Neural progenitor cell (in vitro differentiated cells): ENCODE data around the gene DISP1. TPM values are rescaled to one million over a fixed set of nuclear protein-coding genes. Genes with fewer than 3 reads are reported as not detected.

Experiments
- DNase-seq: peaks from one replicate; pipeline ENCODE4 v3.0.0-alpha.2; 2016; ENCODE audit warnings: low spot score
- H2AFZ ChIP-seq: fragments of 200-600 bp; sonication (generic); replicated peaks from 2 replicates; pipeline ENCODE4 v1.6.1; 2016; ENCODE audit warnings: antibody characterized with exemption
- H3F3A ChIP-seq: fragments of 200-600 bp; sonication (generic); 2 replicates; pipeline ENCODE4 v1.6.1; 2016; ENCODE audit warnings: antibody characterized with exemption, low read depth
- H3K27ac ChIP-seq: fragments of 200-600 bp; sonication (generic); 2 replicates; pipeline ENCODE4 v1.5.1; 2016; ENCODE audit warnings: mild to moderate bottlenecking
- H3K27me3 ChIP-seq: fragments of 200-600 bp; sonication (generic); 2 replicates; pipeline ENCODE4 v1.6.1; 2016; ENCODE audit warnings: mild to moderate bottlenecking, moderate library complexity
- H3K36me3 ChIP-seq: fragments of 200-600 bp; sonication (generic); 2 replicates; pipeline ENCODE4 v1.5.1; 2016
- H3K4me1 ChIP-seq: fragments of 200-600 bp; sonication (generic); 2 replicates; pipeline ENCODE4 v1.6.1; 2016; ENCODE audit warnings: mixed run types
- H3K4me2 ChIP-seq: fragments of 200-600 bp; sonication (generic); 2 replicates; pipeline ENCODE4 v1.6.1; 2016
- H3K4me3 ChIP-seq: fragments of 200-600 bp; sonication (generic); 2 replicates; pipeline ENCODE4 v1.5.1; 2016
- H3K79me2 ChIP-seq: fragments of 200-600 bp; sonication (generic); 2 replicates; pipeline ENCODE4 v1.6.1; 2016; ENCODE audit warnings: low read depth
- H3K9ac ChIP-seq: fragments of 200-600 bp; sonication (generic); 2 replicates; pipeline ENCODE4 v1.6.1; 2016
- H3K9me3 ChIP-seq: fragments of 200-600 bp; sonication (generic); 2 replicates; pipeline ENCODE4 v1.5.1; 2016; ENCODE audit warnings: low read depth
- H4K20me1 ChIP-seq: fragments of 200-600 bp; sonication (generic); 2 replicates; pipeline ENCODE4 v1.6.1; 2016; ENCODE audit warnings: low read depth
- H3K27ac Mint-ChIP-seq: 3 replicates; pipeline ENCODE4 v1.8.0; 2021; ENCODE audit warnings: mixed read lengths
- H3K27me3 Mint-ChIP-seq: 2 replicates; pipeline ENCODE4 v1.8.0; 2022; ENCODE audit warnings: low read depth, mild to moderate bottlenecking, inconsistent platforms, moderate library complexity, mixed read lengths; ENCODE audit not compliant: insufficient read depth
- H3K36me3 Mint-ChIP-seq: 3 replicates; pipeline ENCODE4 v1.8.0; 2021; ENCODE audit warnings: mixed read lengths
- H3K4me1 Mint-ChIP-seq: 3 replicates; pipeline ENCODE4 v1.8.0; 2021; ENCODE audit warnings: mixed read lengths
- H3K4me3 Mint-ChIP-seq: 3 replicates; pipeline ENCODE4 v1.8.0; 2021; ENCODE audit warnings: mild to moderate bottlenecking, moderate library complexity, mixed read lengths
- H3K9me3 Mint-ChIP-seq: 3 replicates; pipeline ENCODE4 v1.8.0; 2020; ENCODE audit warnings: mixed read lengths
- CTCF ChIP-seq: fragments of 200-600 bp; sonication (generic); IDR thresholded peaks from 2 replicates; pipeline ENCODE4 v1.5.1; 2017; ENCODE audit warnings: antibody characterized with exemption, mild to moderate bottlenecking
- EZH2 ChIP-seq: fragments of 200-600 bp; sonication (generic); IDR thresholded peaks from 2 replicates; pipeline ENCODE4 v1.6.1; 2017; ENCODE audit warnings: antibody characterized with exemption, mild to moderate bottlenecking, moderate library complexity
- EZH2phosphoT487 ChIP-seq: fragments of 200-600 bp; sonication (generic); IDR thresholded peaks from 2 replicates; pipeline ENCODE4 v1.6.1; 2017; ENCODE audit warnings: antibody characterized with exemption
- total RNA-seq: library from RNA; depleted of rRNA; stranded (reverse); fragments of >200 nt; gene quantifications from 2 replicates; pipeline ENCODE4 v1.2.3, GENCODE V29; 2015; ENCODE audit warnings: low replicate concordance

Gene DISP1
- total RNA-seq, 1 donor from 2014 or later: 6.5 TPM

GRCh38 chr1:222829868-222830267, 15.0 kb downstream of the DISP1 start:
- no peak overlapping the region for H2AFZ ChIP-seq
- peaks cover 23% of the 10 kb centered on the region for H3K79me2 ChIP-seq
- no peaks in the 10 kb centered on the region for H3K36me3 ChIP-seq
- H3K9me3 ChIP-seq: no peaks in the 10 kb centered on the region
- H3K4me1 ChIP-seq: peaks cover under 1% of the 10 kb centered on the region
- Mint-ChIP-seq H3K27me3 (peaks cover 2% of the 10 kb centered on the region), H3K9me3 (no peaks in the 10 kb centered on the region), H3K27ac (no peak overlapping the region), H3K4me3 (no peak overlapping the region), H3K4me1 (peaks cover 12% of the 10 kb centered on the region), H3K36me3 (peaks cover under 1% of the 10 kb centered on the region)
- TF ChIP-seq EZH2 (no peak), CTCF (no peak), EZH2phosphoT487 (no peak)
- H4K20me1 ChIP-seq: no peaks in the 10 kb centered on the region
- DNase-seq: no peak
- H3K27ac ChIP-seq: no peak overlapping the region
- no peak overlapping the region for H3K9ac ChIP-seq
- H3K4me2 ChIP-seq: no peak overlapping the region
- H3K27me3 ChIP-seq: no peaks in the 10 kb centered on the region
- H3K4me3 ChIP-seq: no peak overlapping the region
- H3F3A ChIP-seq: no peaks in the 10 kb centered on the region

GRCh38 chr1:222833356-222833876, 18.6 kb downstream of the DISP1 start:
- no peaks in the 10 kb centered on the region for H3K4me1 ChIP-seq
- H3F3A ChIP-seq: no peaks in the 10 kb centered on the region
- no peaks in the 10 kb centered on the region for H3K27me3 ChIP-seq
- H3K4me2 ChIP-seq: no peak overlapping the region
- Mint-ChIP-seq H3K27ac (no peak overlapping the region), H3K27me3 (peaks cover 2% of the 10 kb centered on the region), H3K9me3 (no peaks in the 10 kb centered on the region), H3K36me3 (peaks cover 2% of the 10 kb centered on the region), H3K4me3 (no peak overlapping the region), H3K4me1 (peaks cover 7% of the 10 kb centered on the region)
- no peaks in the 10 kb centered on the region for H4K20me1 ChIP-seq
- no peak overlapping the region for H3K27ac ChIP-seq
- H3K79me2 ChIP-seq: peaks cover 19% of the 10 kb centered on the region
- no peaks in the 10 kb centered on the region for H3K9me3 ChIP-seq
- DNase-seq: no peak
- no peak overlapping the region for H3K9ac ChIP-seq
- TF ChIP-seq EZH2phosphoT487 (no peak), EZH2 (no peak), CTCF (no peak)
- no peaks in the 10 kb centered on the region for H3K36me3 ChIP-seq
- no peak overlapping the region for H2AFZ ChIP-seq
- no peak overlapping the region for H3K4me3 ChIP-seq

- TF ChIP-seq EZH2phosphoT487 (no peak), EZH2 (no peak), CTCF (no peak)
- Histone ChIP-seq H4K20me1 (no peaks in the 10 kb centered on the region), H3K9ac (no peak overlapping the region), H3K27ac (no peak overlapping the region), H3K4me1 (peaks cover 15% of the 10 kb centered on the region), H3K36me3 (no peaks in the 10 kb centered on the region), H2AFZ (no peak overlapping the region), H3K27me3 (no peaks in the 10 kb centered on the region), H3K79me2 (no peaks in the 10 kb centered on the region), H3K4me3 (no peak overlapping the region), H3K9me3 (no peaks in the 10 kb centered on the region), H3F3A (no peaks in the 10 kb centered on the region), H3K4me2 (no peak overlapping the region)
- no peaks in the 10 kb centered on the region for H3K27me3 Mint-ChIP-seq
- DNase-seq: peak; percentile 6
- no peak overlapping the region for H3K27ac Mint-ChIP-seq
- H3K4me1 Mint-ChIP-seq: peaks cover 7% of the 10 kb centered on the region
- H3K4me3 Mint-ChIP-seq: no peak overlapping the region
- H3K9me3 Mint-ChIP-seq: peaks cover 17% of the 10 kb centered on the region
- peaks cover 14% of the 10 kb centered on the region for H3K36me3 Mint-ChIP-seq
These were observed 28.9 kb downstream of the DISP1 start for GRCh38 chr1:222843469-222844410.
